Kidney epithelial cell (primary cell): Measurements from ENCODE around the gene AMIGO2. TPM values are rescaled to one million over a fixed set of nuclear protein-coding genes. Genes with fewer than 3 reads are reported as not detected.
"Not testable (repeated sequence)": the region's sequence is repeated elsewhere in the genome, so short reads cannot be mapped to it uniquely, and the experiment has no call there.

Source experiments
- DNase-seq: peaks from one replicate; pipeline ENCODE4 v3.0.0-alpha.2; 2010; ENCODE audit warnings: low read depth
- H3K27me3 ChIP-seq: 2 replicates; pipeline ENCODE4 v1.6.0; 2011; ENCODE audit warnings: low read length; ENCODE audit not compliant: control insufficient read depth, insufficient read depth
- H3K36me3 ChIP-seq: 2 replicates; pipeline ENCODE4 v1.5.1; 2011; ENCODE audit warnings: low read length; ENCODE audit not compliant: control insufficient read depth, insufficient read depth
- H3K4me3 ChIP-seq: 2 replicates; pipeline ENCODE4 v1.5.1; 2011; ENCODE audit warnings: low read depth, mild to moderate bottlenecking, control low read depth, low read length
- total RNA-seq: library from RNA; depleted of rRNA; stranded (reverse); fragments of >200 nt; gene quantifications from 2 replicates; pipeline ENCODE4 v1.2.3, GENCODE V29; 2015
- TF ChIP-seq, protein P1 (sequence below): IDR thresholded peaks from 2 replicates; pipeline ENCODE4 v1.5.1; 2011; ENCODE audit warnings: mild to moderate bottlenecking, moderate library complexity, low read length, control low read depth, inconsistent platforms; ENCODE audit not compliant: insufficient read depth, poor library complexity, severe bottlenecking

Gene AMIGO2
- total RNA-seq, 1 donor from 2014 or later, result 284 TPM

DNA sequence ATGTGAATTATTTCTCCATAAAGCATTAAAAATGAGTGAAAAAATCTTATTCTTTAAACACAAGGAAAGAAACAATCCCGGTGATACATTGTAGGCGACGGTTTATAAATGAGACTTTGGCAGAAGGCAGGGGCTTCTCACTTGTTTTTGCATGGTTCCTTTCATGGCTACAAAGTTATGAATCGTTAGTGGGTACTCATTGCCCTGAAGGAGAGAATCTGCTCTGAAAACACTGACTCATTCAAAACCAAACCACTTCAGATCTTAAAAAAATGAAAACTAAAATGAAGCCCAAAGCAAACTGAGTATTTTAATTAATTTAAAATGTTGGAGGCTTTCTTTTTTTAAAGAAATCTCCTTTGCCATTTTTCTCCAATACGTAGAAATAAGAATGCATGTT lies 41.4 kb upstream of the AMIGO2 start:
- TF ChIP-seq, protein P1, sequence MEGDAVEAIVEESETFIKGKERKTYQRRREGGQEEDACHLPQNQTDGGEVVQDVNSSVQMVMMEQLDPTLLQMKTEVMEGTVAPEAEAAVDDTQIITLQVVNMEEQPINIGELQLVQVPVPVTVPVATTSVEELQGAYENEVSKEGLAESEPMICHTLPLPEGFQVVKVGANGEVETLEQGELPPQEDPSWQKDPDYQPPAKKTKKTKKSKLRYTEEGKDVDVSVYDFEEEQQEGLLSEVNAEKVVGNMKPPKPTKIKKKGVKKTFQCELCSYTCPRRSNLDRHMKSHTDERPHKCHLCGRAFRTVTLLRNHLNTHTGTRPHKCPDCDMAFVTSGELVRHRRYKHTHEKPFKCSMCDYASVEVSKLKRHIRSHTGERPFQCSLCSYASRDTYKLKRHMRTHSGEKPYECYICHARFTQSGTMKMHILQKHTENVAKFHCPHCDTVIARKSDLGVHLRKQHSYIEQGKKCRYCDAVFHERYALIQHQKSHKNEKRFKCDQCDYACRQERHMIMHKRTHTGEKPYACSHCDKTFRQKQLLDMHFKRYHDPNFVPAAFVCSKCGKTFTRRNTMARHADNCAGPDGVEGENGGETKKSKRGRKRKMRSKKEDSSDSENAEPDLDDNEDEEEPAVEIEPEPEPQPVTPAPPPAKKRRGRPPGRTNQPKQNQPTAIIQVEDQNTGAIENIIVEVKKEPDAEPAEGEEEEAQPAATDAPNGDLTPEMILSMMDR, result no peak
- DNase-seq, result no peak
- Histone ChIP-seq H3K36me3 (no peaks in the 10 kb centered on the region), H3K27me3 (no peaks in the 10 kb centered on the region), H3K4me3 (no peak overlapping the region)

DNA sequence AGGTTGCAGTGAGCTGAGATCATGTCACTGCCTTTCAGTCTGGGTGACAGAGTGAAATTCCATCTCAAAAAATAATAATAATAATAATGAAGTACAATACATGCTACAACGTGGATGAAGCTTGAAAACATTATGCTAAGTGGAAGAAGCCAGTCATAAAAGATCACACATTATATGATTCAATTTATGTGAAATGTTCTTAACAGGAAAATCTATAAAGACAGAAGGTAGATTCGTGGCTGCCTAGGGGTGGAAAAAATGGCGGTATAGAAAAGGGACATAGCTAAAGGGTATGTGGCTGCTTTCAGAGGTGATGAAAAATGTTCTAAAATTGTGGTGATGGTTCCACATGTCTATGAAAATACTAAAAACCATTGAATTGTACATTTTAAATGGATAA lies 41.0 kb upstream of the AMIGO2 start:
- no peak for DNase-seq
- TF ChIP-seq, protein P1, result no peak
- H3K27me3 ChIP-seq, result no peaks in the 10 kb centered on the region
- no peak overlapping the region for H3K4me3 ChIP-seq
- no peaks in the 10 kb centered on the region for H3K36me3 ChIP-seq

DNA sequence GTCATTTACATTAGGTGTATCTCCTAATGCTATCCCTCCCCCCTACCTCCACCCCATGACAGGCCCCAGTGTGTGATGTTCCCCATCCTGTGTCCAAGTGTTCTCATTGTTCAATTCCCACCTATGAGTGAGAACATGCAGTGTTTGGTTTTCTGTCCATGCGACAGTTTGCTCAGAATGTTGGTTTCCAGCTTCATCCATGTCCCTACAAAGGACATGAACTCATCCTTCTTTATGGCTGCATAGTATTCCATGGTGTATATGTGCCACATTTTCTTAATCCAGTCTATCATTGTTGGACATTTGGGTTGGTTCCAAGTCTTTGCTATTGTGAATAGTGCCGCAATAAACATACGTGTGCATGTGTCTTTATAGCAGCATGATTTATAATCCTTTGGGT lies 37.5 kb upstream of the AMIGO2 start:
- H3K27me3 ChIP-seq, H3K4me3 ChIP-seq, H3K36me3 ChIP-seq, DNase-seq: not testable (repeated sequence)

DNA sequence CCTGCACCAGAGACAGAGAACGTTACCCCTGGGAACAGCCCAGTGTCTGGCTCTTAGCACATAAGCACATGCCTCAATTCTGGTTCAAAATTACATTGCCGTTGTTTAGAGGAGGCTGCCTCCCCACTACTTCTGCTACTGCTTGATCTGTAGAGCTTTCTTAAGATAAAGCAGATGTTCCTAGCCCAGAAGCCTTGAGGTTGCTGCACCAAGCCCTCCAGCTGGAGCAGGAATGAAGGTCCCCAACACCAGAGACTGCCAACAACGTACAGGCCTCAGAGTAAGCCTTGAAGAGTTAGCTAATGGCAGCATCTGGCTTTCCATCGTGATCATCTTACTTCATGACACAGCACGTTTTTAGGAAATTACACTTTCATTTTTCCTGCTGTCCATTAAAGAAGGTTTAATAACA lies 34.7 kb upstream of the AMIGO2 start:
- no peaks in the 10 kb centered on the region for H3K27me3 ChIP-seq
- no peaks in the 10 kb centered on the region for H3K36me3 ChIP-seq
- H3K4me3 ChIP-seq, result no peak overlapping the region
- DNase-seq, result no peak
- TF ChIP-seq, protein P1, result no peak

DNA sequence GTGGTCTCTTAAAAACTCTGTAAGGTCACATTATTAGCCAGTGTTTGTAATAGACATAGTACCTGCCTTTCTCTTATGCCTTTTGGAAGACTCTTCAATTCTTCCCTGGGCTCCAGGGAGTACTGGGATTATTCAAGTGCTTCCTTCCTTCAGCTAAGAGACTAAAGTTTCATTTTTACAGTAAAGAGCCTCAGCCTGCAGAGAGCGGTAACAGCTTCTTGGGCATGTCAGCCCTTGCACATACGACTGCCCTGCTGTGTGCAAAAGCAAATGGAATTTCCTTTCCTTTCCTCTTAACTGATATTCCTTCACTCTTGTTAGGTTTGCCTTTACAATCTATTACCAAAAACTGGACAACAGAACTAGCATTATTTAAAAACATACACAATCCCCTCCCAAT lies 32.9 kb upstream of the AMIGO2 start:
- Histone ChIP-seq H3K36me3 (no peaks in the 10 kb centered on the region), H3K27me3 (no peaks in the 10 kb centered on the region), H3K4me3 (no peak overlapping the region)
- DNase-seq, result no peak
- TF ChIP-seq, protein P1, result no peak

DNA sequence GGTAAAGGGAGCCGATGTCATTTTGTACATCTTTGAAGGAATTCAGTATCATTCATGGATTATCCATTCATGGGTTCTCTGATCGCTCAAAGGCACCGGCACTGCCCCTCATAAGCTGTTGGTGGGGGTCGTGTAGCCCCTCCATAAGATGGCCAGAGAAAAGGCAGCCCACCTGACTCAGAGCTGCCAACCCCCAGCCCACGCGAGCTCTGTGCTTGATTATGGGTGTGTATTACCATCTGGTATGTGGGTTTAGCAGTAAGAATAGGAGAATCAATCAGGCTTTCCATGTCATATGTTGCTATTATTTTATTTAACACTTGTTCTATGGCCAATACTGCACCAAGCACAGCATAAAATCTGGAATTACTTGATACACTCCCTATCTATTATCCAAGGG lies 32.1 kb upstream of the AMIGO2 start:
- DNase-seq, result no peak
- H3K4me3 ChIP-seq, result no peak overlapping the region
- TF ChIP-seq, protein P1, result no peak
- no peaks in the 10 kb centered on the region for H3K36me3 ChIP-seq
- H3K27me3 ChIP-seq, result no peaks in the 10 kb centered on the region

DNA sequence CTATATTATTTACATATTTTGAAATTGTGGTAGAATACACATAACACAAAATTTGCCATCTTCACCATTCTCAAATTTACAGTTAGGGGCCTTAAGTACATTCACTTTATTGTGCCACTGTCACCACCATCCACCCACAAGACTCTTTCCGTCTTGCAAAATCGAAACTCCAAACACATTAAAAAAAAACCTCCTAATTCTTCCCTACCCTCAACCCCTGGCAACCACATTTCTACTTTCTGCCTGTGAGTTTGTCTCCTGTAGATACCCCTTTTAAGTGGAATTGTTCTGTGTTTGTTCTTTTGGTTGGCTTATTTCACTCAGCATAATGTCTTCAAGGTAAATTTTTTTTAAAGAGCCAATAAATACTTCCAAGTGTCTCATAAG lies 31.6 kb upstream of the AMIGO2 start:
- no peak overlapping the region for H3K4me3 ChIP-seq
- no peaks in the 10 kb centered on the region for H3K27me3 ChIP-seq
- no peaks in the 10 kb centered on the region for H3K36me3 ChIP-seq
- TF ChIP-seq, protein P1, result no peak
- DNase-seq, result no peak
